HG02870 (cell line): ENCODE data around the gene PTPN4.
"Not testable (repeated sequence)": the region's sequence is repeated elsewhere in the genome, so short reads cannot be mapped to it uniquely, and the experiment has no call there.

Experiments
- ATAC-seq: cut with Tn5 transposase; IDR thresholded peaks from one replicate; pipeline ENCODE4 v1.9.1; 2021; ENCODE audit warnings: mild to moderate bottlenecking, moderate library complexity; ENCODE audit not compliant: unreplicated experiment

Gene PTPN4

GRCh38 chr2:119801989-119802388 lies 42.3 kb downstream of the PTPN4 start:
- not testable (repeated sequence) for ATAC-seq

GRCh38 chr2:119803101-119803500 lies 43.4 kb downstream of the PTPN4 start:
- ATAC-seq, result no peak

- not testable (repeated sequence) for ATAC-seq
Measured at GRCh38 chr2:119804409-119804808, 44.7 kb downstream of the PTPN4 start.

GRCh38 chr2:119808516-119809147 lies 48.9 kb downstream of the PTPN4 start:
- no peak for ATAC-seq

- no peak for ATAC-seq
Measured at GRCh38 chr2:119809339-119810048, 49.8 kb downstream of the PTPN4 start.

- no peak for ATAC-seq
Measured at GRCh38 chr2:119810049-119810630, 50.4 kb downstream of the PTPN4 start.

GRCh38 chr2:119814216-119814615 lies 54.5 kb downstream of the PTPN4 start:
- no peak for ATAC-seq

GRCh38 chr2:119818792-119819191 lies 59.1 kb downstream of the PTPN4 start:
- ATAC-seq, result no peak

GRCh38 chr2:119819846-119820245 lies 60.1 kb downstream of the PTPN4 start:
- ATAC-seq, result no peak

- no peak for ATAC-seq
Measured at GRCh38 chr2:119820275-119820674, 60.6 kb downstream of the PTPN4 start.

GRCh38 chr2:119821266-119821665 lies 61.5 kb downstream of the PTPN4 start:
- no peak for ATAC-seq

- no peak for ATAC-seq
Measured at GRCh38 chr2:119823734-119824334, 64.1 kb downstream of the PTPN4 start.

GRCh38 chr2:119826370-119826961 lies 66.7 kb downstream of the PTPN4 start:
- no peak for ATAC-seq

GRCh38 chr2:119827866-119828507 lies 68.3 kb downstream of the PTPN4 start:
- no peak for ATAC-seq

- ATAC-seq, result no peak
Measured at GRCh38 chr2:119836455-119837142, 76.9 kb downstream of the PTPN4 start.

GRCh38 chr2:119837350-119837749 lies 77.6 kb downstream of the PTPN4 start:
- no peak for ATAC-seq

- ATAC-seq, result no peak
Measured at GRCh38 chr2:119837759-119838158, 78.0 kb downstream of the PTPN4 start.

GRCh38 chr2:119838179-119838578 lies 78.5 kb downstream of the PTPN4 start:
- ATAC-seq, result no peak

- ATAC-seq, result no peak
Measured at GRCh38 chr2:119841550-119841949, 81.8 kb downstream of the PTPN4 start.

- ATAC-seq, result no peak
Measured at GRCh38 chr2:119846021-119846420, 86.3 kb downstream of the PTPN4 start.
